HG02588 (cell line): ENCODE data around the gene PPP4C.
A peak's percentile ranks its signal among the peaks of the same experiment; 100 is the strongest.
"Not testable (repeated sequence)": the region's sequence is repeated elsewhere in the genome, so short reads cannot be mapped to it uniquely, and the experiment has no call there.

ENCODE experiments used
- ATAC-seq: cut with Tn5 transposase; IDR thresholded peaks from one replicate; pipeline ENCODE4 v1.9.1; 2021; ENCODE audit warnings: mild to moderate bottlenecking, moderate library complexity; ENCODE audit not compliant: unreplicated experiment

The PPP4C gene

GRCh38 chr16:30075503-30076275 lies at the start of gene PPP4C:
PPP4C (plus strand) TSS chr16:30075994; CDS start chr16:30076378, 384 bp downstream.
- ATAC-seq = peak; percentile 83

- ATAC-seq = no peak
Measured at GRCh38 chr16:30026449-30026848, 49.3 kb upstream of the PPP4C start.

- ATAC-seq = no peak
Measured at GRCh38 chr16:30027588-30028437, 48.0 kb upstream of the PPP4C start.

GRCh38 chr16:30028438-30029076 lies 47.2 kb upstream of the PPP4C start:
- no peak for ATAC-seq

- ATAC-seq = no peak
Measured at GRCh38 chr16:30030011-30030685, 45.6 kb upstream of the PPP4C start.

GRCh38 chr16:30030841-30031413 lies 44.9 kb upstream of the PPP4C start, which contains the start of gene TLCD3B:
TLCD3B (minus strand) TSS chr16:30031271; CDS start chr16:30030527, 744 bp downstream.
- no peak for ATAC-seq

- no peak for ATAC-seq
Measured at GRCh38 chr16:30031477-30031918, 44.3 kb upstream of the PPP4C start.

- no peak for ATAC-seq
Measured at GRCh38 chr16:30032083-30032819, 43.5 kb upstream of the PPP4C start.

- no peak for ATAC-seq
Measured at GRCh38 chr16:30033270-30033669, 42.5 kb upstream of the PPP4C start.

- ATAC-seq = no peak
Measured at GRCh38 chr16:30040221-30040620, 35.6 kb upstream of the PPP4C start.

GRCh38 chr16:30040690-30041089 lies 35.1 kb upstream of the PPP4C start:
- not testable (repeated sequence) for ATAC-seq

GRCh38 chr16:30041841-30042240 lies 34.0 kb upstream of the PPP4C start:
- ATAC-seq = no peak

- ATAC-seq = no peak
Measured at GRCh38 chr16:30046178-30046577, 29.6 kb upstream of the PPP4C start.

- no peak for ATAC-seq
Measured at GRCh38 chr16:30046588-30046987, 29.2 kb upstream of the PPP4C start.

GRCh38 chr16:30049871-30050270 lies 25.9 kb upstream of the PPP4C start:
- ATAC-seq = no peak

- no peak for ATAC-seq
Measured at GRCh38 chr16:30051518-30051917, 24.3 kb upstream of the PPP4C start.

GRCh38 chr16:30052671-30053372 lies 23.0 kb upstream of the PPP4C start:
- ATAC-seq = peak; percentile 74

GRCh38 chr16:30053376-30054015 lies 22.3 kb upstream of the PPP4C start:
- peak; percentile 17 for ATAC-seq

GRCh38 chr16:30054451-30054850 lies 21.3 kb upstream of the PPP4C start:
- no peak for ATAC-seq
